Endothelial cell (in vitro differentiated cells): ENCODE results near the gene PARD3. TPM values are rescaled to one million over a fixed set of nuclear protein-coding genes. Genes with fewer than 3 reads are reported as not detected.

Experiments used
- DNase-seq: peaks from one replicate; pipeline ENCODE4 v3.0.0; 2021; ENCODE audit warnings: low spot score
- H3K27ac Mint-ChIP-seq: one replicate; pipeline ENCODE4 v1.8.0; 2021; ENCODE audit warnings: mixed read lengths, inconsistent platforms; ENCODE audit not compliant: unreplicated experiment
- H3K27me3 Mint-ChIP-seq: one replicate; pipeline ENCODE4 v1.8.0; 2021; ENCODE audit warnings: mild to moderate bottlenecking, moderate library complexity, mixed read lengths, inconsistent platforms; ENCODE audit not compliant: unreplicated experiment
- H3K36me3 Mint-ChIP-seq: one replicate; pipeline ENCODE4 v1.8.0; 2021; ENCODE audit warnings: mild to moderate bottlenecking, low read depth, mixed read lengths, inconsistent platforms; ENCODE audit not compliant: unreplicated experiment
- H3K4me1 Mint-ChIP-seq: one replicate; pipeline ENCODE4 v1.8.0; 2021; ENCODE audit warnings: mild to moderate bottlenecking, mixed read lengths, inconsistent platforms; ENCODE audit not compliant: unreplicated experiment
- H3K4me3 Mint-ChIP-seq: one replicate; pipeline ENCODE4 v1.8.0; 2021; ENCODE audit warnings: mild to moderate bottlenecking, mixed read lengths, inconsistent platforms; ENCODE audit not compliant: unreplicated experiment
- H3K9me3 Mint-ChIP-seq: one replicate; pipeline ENCODE4 v1.8.0; 2021; ENCODE audit warnings: mixed read lengths, inconsistent platforms; ENCODE audit not compliant: unreplicated experiment
- CTCF ChIP-seq: fragments of 200-600 bp; sonication (generic); IDR thresholded peaks from one replicate; pipeline ENCODE4 v1.5.0; 2021; ENCODE audit warnings: antibody characterized with exemption; ENCODE audit not compliant: unreplicated experiment
- total RNA-seq: library from RNA; stranded (reverse); fragmentation: NEBNext Ultra II Directional; extraction: Animal tissue kit (Norgen Biotek cat#: 25700); gene quantifications from one replicate; pipeline ENCODE4 v1.2.1, GENCODE V29; 2021; ENCODE audit not compliant: unreplicated experiment

PARD3 gene
- total RNA-seq, 1 donor from 2014 or later: 35.2 TPM

DNA sequence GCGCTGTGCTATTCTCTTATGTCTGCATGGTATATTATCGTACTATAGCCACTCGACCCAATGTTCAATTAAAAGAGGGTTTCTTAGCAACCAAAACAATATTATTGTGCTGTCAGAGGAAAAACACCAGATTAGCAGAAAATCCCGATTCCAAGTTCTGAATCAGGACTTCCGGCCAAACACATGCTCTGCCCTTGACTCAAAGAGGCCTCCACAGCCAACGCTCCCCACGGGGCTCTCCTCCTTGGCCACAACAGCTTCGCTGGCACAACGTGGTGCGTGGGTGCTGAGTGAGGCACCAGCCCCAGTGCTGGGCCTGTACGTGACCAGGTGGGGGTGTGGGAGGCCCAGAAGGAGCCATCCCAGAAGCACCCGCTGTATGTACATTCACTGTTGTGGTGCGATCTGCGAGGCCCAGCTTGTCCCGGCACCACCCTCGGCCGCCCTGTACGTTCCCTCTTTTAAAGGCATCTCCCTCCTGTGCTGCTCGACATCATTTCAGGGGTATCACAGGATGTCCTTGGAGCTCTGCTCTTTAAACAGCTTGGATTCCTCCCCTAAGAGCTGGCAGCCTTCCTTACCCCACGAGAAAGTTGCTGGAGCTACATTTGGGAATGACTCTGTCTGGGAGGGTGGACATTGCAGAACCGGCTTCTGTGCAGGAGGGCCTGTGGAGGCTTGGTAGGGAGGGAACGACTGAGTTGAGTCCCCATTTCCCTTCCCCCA lies 736.2 kb downstream of the PARD3 start:
- Mint-ChIP-seq H3K27me3 (peaks cover 4% of the 10 kb centered on the region), H3K36me3 (no peaks in the 10 kb centered on the region), H3K4me1 (peaks cover 3% of the 10 kb centered on the region), H3K4me3 (no peak overlapping the region), H3K9me3 (no peaks in the 10 kb centered on the region), H3K27ac (no peak overlapping the region)
- no peak for DNase-seq
- TF ChIP-seq CTCF: no peak

GRCh38 chr10:34078017-34078744 lies 736.9 kb downstream of the PARD3 start:
- peaks cover 3% of the 10 kb centered on the region for H3K4me1 Mint-ChIP-seq
- H3K4me3 Mint-ChIP-seq: no peak overlapping the region
- peaks cover 4% of the 10 kb centered on the region for H3K27me3 Mint-ChIP-seq
- TF ChIP-seq CTCF: no peak
- DNase-seq: no peak
- H3K27ac Mint-ChIP-seq: no peak overlapping the region
- no peaks in the 10 kb centered on the region for H3K9me3 Mint-ChIP-seq
- H3K36me3 Mint-ChIP-seq: no peaks in the 10 kb centered on the region

DNA sequence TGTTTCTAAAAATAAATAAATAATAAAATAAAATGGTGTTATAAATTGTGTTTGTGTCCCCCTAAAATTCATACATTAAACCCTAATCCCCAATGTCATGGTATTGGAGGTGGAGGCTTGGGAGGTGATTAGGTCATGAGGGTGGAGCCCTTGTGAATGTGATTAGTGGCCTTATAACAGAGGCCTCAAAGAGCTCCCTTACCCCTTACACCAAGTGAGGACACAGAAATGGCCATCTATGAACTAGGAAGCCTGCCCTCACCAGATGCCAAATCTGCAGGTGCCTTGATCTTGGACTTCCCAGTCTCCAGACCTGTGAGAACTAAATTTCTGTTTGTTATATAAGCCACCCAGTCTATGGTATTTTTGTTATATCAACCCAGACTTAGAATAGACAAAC lies 738.7 kb downstream of the PARD3 start:
- Mint-ChIP-seq H3K4me3 (no peak overlapping the region), H3K27ac (no peak overlapping the region), H3K4me1 (no peaks in the 10 kb centered on the region), H3K9me3 (no peaks in the 10 kb centered on the region), H3K27me3 (peaks cover 4% of the 10 kb centered on the region), H3K36me3 (no peaks in the 10 kb centered on the region)
- no peak for TF ChIP-seq CTCF
- no peak for DNase-seq

DNA sequence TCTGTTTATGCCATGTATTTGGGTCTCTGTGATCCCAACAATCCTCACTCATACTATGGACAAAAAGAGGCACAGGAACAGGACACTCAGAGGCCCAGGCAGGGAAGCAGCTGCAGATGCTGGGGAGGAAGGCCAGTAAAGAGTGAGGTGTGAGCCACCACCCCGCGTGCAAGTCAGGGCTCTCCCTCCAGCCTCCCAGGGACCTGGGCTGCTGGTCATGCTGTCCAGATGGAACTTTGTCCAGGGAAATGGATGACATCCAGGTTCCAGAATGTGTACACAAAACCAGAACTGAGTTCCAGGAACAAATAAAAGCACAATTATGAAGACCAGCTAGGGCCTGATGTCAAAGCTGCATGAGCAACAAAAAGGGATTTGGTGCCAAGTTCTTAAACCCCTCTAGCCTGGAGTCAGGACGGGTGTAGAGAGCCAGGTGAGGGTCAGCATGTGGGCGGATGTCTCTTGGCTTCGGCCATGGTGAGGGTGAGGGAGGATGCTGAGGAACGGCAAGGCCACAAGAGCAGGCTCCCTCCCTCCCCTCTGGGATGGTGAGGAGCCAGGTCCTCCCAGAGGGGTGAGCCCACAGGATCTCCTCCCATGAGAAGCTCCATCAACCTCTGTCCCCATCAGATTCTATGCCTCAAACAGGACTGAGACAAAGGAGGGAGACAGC lies 739.7 kb downstream of the PARD3 start:
- Mint-ChIP-seq H3K4me3 (no peak overlapping the region), H3K4me1 (no peaks in the 10 kb centered on the region), H3K27me3 (peaks cover 4% of the 10 kb centered on the region), H3K9me3 (no peaks in the 10 kb centered on the region), H3K27ac (no peak overlapping the region), H3K36me3 (no peaks in the 10 kb centered on the region)
- no peak for TF ChIP-seq CTCF
- DNase-seq: no peak
